ENCODE results near the gene EMCN.
"Not testable (repeated sequence)": the region's sequence is repeated elsewhere in the genome, so short reads cannot be mapped to it uniquely, and the experiment has no call there.

EMCN gene

DNA sequence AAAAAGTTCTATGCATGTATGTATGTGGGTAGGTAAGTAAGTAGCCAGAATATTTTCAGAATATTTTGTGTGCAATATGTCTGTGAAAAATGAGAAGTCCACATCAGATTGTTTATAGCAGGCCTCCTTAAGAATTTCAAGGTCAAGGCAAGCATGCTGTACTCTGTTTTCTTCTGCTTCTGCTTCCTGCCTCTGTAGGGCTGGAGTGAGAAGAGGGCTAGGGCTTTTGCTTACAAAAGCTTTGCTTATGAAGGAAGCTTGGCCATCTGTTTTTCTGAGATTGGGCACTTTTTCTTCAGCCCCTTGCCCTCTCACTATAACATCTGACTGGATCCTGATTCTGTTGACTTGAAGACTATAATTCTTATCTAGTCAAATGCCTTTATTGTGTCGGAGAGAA is 150.4 kb downstream of the EMCN start:
- no peak for DNase-seq (ENCODE audit: insufficient read length, low spot score)
- TF ChIP-seq TAF1 (IDR thresholded peaks at IDR 0.05; ENCODE audit: low read depth, low read length) (no peak), POLR2AphosphoS5 (IDR thresholded peaks at IDR 0.05; ENCODE audit: low read depth, low read length) (no peak), POLR2A (IDR thresholded peaks at IDR 0.05; ENCODE audit: low read depth, low read length) (no peak), SPI1 (IDR thresholded peaks at IDR 0.05; ENCODE audit: low read depth, low read length) (no peak), POU2F2 (IDR thresholded peaks at IDR 0.05; ENCODE audit: low read depth, low read length) (no peak), PAX5 (IDR thresholded peaks at IDR 0.05; ENCODE audit: insufficient read depth, low read length, severe bottlenecking) (no peak)
- no peak for FAIRE-seq

DNA sequence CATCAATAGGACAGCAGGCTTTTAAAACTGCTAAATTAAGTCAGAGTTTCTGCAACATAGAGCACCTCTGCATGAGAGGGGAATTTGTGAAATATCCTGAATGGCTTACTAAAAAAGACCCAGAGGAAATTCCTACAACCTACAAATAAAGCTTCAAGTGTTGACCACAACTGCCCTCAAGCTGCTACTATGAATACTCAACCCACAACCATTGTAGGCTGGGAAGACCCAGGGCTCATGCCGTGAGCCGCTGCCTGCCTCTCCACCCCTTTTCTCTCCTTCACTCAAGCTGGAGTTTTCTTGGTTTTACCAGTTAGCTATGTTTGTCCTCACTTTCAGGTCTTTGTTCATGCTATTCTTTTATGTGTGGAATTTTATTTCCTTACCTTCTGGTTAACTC is 151.6 kb downstream of the EMCN start:
- FAIRE-seq: no peak
- TF ChIP-seq SPI1 (IDR thresholded peaks at IDR 0.05; ENCODE audit: low read depth, low read length) (no peak), PAX5 (IDR thresholded peaks at IDR 0.05; ENCODE audit: insufficient read depth, low read length, severe bottlenecking) (no peak), POU2F2 (IDR thresholded peaks at IDR 0.05; ENCODE audit: low read depth, low read length) (no peak), POLR2AphosphoS5 (IDR thresholded peaks at IDR 0.05; ENCODE audit: low read depth, low read length) (no peak), POLR2A (IDR thresholded peaks at IDR 0.05; ENCODE audit: low read depth, low read length) (no peak), TAF1 (IDR thresholded peaks at IDR 0.05; ENCODE audit: low read depth, low read length) (no peak)
- no peak for DNase-seq (ENCODE audit: insufficient read length, low spot score)

DNA sequence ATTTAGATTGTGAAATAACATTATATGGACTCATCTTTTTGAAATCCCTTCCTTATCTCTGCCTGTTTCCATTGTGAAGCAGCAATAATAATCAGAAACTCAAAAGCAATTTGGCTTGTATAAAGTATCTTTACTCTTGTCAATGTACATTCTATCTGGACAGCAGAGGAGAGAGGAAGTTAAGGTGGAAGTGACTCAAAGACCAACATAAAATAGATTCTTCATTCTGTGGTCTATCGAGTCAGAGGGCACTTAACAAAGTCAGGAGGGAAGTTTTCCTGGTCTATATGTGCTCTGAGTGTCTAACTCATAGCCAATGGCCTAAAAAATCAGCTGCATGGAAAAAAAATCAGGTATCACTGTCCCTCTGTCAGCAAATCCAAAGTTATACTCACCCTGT is 155.5 kb downstream of the EMCN start:
- no peak for FAIRE-seq
- DNase-seq (ENCODE audit: insufficient read length, low spot score): no peak

DNA sequence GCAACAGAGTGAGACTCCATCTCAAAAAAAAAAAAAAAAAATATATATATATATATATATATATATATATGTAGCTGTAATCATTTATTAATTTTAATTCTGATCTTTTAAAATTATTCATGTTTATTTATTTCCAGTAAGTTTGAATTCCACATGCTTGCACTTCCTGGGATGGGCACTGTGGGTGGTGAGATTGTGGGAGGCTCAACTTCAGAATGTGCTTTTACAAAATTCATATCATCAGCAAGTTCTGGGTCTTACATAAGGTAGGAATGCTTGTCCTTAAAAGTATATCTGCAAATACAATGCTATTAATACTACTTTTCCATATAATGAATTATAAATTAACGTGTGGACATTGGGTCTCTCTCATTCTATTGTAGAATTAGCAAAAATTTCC is 156.5 kb downstream of the EMCN start:
- FAIRE-seq: no peak
- no peak for TF ChIP-seq TAF1 (IDR thresholded peaks at IDR 0.05; ENCODE audit: low read depth, low read length)
- no peak for TF ChIP-seq PAX5 (IDR thresholded peaks at IDR 0.05; ENCODE audit: insufficient read depth, low read length, severe bottlenecking)
- no peak for TF ChIP-seq POLR2AphosphoS5 (IDR thresholded peaks at IDR 0.05; ENCODE audit: low read depth, low read length)
- TF ChIP-seq POU2F2 (IDR thresholded peaks at IDR 0.05; ENCODE audit: low read depth, low read length): no peak
- no peak for TF ChIP-seq SPI1 (IDR thresholded peaks at IDR 0.05; ENCODE audit: low read depth, low read length)
- TF ChIP-seq POLR2A (IDR thresholded peaks at IDR 0.05; ENCODE audit: low read depth, low read length): no peak

More for the DNA sequence above, 155.5 kb downstream of the EMCN start:
- no peak for TF ChIP-seq POLR2A (IDR thresholded peaks at IDR 0.05; ENCODE audit: low read depth, low read length)
- TF ChIP-seq TAF1 (IDR thresholded peaks at IDR 0.05; ENCODE audit: low read depth, low read length): no peak

DNA sequence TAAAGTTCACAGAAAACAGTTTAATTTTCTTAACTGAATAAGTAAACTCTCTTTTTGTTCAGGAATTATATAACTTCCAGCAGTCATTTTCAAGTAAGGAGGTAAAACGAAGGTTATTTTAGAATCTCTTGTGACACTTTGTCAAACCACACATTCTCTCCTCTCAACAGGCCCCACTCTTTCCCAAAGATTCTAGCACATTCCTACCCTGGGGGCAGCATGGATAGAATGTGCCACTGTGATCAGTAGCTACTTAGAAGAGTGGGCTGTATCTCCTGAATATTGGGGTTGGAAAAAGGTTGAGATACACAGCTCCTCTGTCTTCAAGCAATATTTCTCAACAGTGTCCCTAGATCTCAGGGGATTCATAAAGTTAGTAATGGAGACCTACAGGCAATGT is 157.6 kb downstream of the EMCN start:
- DNase-seq (ENCODE audit: insufficient read length, low spot score): no peak
- FAIRE-seq: no peak
- TF ChIP-seq PAX5 (IDR thresholded peaks at IDR 0.05; ENCODE audit: insufficient read depth, low read length, severe bottlenecking) (no peak), POLR2AphosphoS5 (IDR thresholded peaks at IDR 0.05; ENCODE audit: low read depth, low read length) (no peak)

More for the DNA sequence above, 156.5 kb downstream of the EMCN start:
- no peak for DNase-seq (ENCODE audit: insufficient read length, low spot score)

DNA sequence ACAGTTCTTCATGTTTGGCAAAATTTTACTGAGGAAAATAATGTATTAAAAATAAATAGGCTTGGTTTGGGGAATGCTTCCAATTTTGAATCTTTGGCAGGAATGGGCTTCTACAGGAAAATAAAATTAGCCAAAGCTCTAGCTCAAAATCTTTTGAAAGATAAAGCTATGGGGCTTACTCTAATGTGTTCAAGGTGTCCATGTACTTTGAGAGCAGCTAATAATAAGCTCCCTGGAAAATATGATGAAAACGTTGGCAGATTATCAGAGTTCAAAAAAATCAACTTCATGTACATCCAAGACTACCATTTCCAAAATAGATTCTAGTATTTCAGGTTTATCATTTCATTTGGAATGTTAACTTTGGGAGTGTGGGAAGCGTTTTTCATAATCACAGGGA is 158.4 kb downstream of the EMCN start:
- FAIRE-seq: no peak
- DNase-seq (ENCODE audit: insufficient read length, low spot score): no peak
- no peak for TF ChIP-seq POLR2A (IDR thresholded peaks at IDR 0.05; ENCODE audit: low read depth, low read length)
- no peak for TF ChIP-seq PAX5 (IDR thresholded peaks at IDR 0.05; ENCODE audit: insufficient read depth, low read length, severe bottlenecking)
- TF ChIP-seq SPI1 (IDR thresholded peaks at IDR 0.05; ENCODE audit: low read depth, low read length): no peak
- no peak for TF ChIP-seq TAF1 (IDR thresholded peaks at IDR 0.05; ENCODE audit: low read depth, low read length)
- TF ChIP-seq POU2F2 (IDR thresholded peaks at IDR 0.05; ENCODE audit: low read depth, low read length): no peak
- TF ChIP-seq POLR2AphosphoS5 (IDR thresholded peaks at IDR 0.05; ENCODE audit: low read depth, low read length): no peak

DNA sequence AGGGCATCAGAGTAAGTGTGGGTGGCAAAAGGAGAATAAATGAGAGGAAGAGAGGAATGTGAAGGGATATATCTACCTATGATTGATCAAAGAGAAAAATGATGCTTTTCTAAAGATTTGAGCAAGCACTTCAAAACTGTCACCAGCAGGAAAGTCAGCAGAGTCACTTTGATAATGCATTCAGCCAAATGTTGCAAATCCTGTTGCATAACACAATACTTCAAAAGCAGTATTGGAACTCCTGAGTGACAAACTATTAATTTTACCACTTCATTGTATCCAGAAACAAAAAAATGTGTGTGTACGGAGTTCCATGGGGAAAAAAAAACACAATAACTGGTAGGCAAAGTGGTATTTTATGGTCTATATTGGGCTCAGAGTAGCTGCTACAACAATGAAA is 160.3 kb downstream of the EMCN start:
- DNase-seq (ENCODE audit: insufficient read length, low spot score) (no peak), FAIRE-seq (no peak)
- TF ChIP-seq SPI1 (IDR thresholded peaks at IDR 0.05; ENCODE audit: low read depth, low read length) (no peak), POLR2AphosphoS5 (IDR thresholded peaks at IDR 0.05; ENCODE audit: low read depth, low read length) (no peak), PAX5 (IDR thresholded peaks at IDR 0.05; ENCODE audit: insufficient read depth, low read length, severe bottlenecking) (no peak), POU2F2 (IDR thresholded peaks at IDR 0.05; ENCODE audit: low read depth, low read length) (no peak), POLR2A (IDR thresholded peaks at IDR 0.05; ENCODE audit: low read depth, low read length) (no peak), TAF1 (IDR thresholded peaks at IDR 0.05; ENCODE audit: low read depth, low read length) (no peak)

DNA sequence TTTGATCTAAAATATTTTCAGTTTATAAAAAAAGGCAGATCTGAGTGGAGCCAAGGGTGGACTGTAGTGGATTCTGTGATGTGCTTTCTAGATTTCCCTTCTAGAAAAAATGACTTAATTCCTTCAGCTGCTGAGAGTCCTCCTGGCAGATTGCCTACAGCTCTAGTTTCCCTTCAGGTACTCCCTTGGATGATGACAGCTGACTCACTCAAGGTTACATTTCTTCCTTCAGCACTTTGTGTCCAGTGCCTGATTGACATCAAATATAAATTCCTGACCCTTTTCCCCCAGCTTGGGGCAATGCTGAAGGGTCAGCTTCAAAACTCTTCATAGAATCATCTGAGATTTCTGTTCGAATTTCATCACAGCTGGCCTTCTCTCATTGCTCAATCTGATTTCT is 161.7 kb downstream of the EMCN start:
- no peak for DNase-seq (ENCODE audit: insufficient read length, low spot score)
- TF ChIP-seq POU2F2 (IDR thresholded peaks at IDR 0.05; ENCODE audit: low read depth, low read length) (no peak), POLR2A (IDR thresholded peaks at IDR 0.05; ENCODE audit: low read depth, low read length) (no peak), POLR2AphosphoS5 (IDR thresholded peaks at IDR 0.05; ENCODE audit: low read depth, low read length) (no peak), TAF1 (IDR thresholded peaks at IDR 0.05; ENCODE audit: low read depth, low read length) (no peak), SPI1 (IDR thresholded peaks at IDR 0.05; ENCODE audit: low read depth, low read length) (no peak), PAX5 (IDR thresholded peaks at IDR 0.05; ENCODE audit: insufficient read depth, low read length, severe bottlenecking) (no peak)
- no peak for FAIRE-seq

DNA sequence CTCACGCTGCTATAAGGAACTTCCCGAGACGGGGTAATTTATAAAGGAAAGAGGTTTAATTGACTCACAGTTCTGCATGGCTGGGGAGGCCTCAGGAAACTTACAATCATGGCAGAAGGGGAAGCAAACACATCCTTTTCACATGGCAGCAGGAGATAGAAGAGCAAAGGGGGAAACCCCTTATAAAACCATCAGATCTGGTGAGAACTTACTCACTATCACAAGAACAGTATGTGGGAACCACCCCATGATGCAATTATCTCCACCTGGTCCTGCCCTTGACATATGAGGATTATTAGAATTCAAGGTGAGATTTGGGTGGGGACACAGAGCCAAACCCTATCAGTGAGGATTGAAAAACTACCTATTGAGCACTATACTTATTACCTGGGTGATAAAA is 165.5 kb downstream of the EMCN start:
- FAIRE-seq; DNase-seq (ENCODE audit: insufficient read length, low spot score): not testable (repeated sequence)

DNA sequence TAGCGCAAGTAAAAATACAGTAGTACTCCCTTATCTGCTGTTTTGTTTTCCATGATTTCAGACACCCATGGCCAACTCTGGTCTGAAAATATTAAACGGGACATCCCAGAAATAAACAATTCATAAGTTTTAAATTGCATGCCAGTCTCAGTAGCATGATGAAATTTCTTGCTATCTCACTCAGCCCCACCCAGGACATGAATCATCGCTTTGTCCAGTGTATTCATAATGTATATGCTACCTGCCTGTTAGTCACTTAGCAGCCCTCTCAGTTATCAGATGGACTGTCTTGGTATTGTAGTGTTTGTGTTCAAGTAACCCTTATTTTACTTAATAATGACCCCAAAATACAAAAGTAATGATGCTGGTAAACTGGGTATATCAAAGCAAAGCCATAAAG is 169.3 kb downstream of the EMCN start:
- FAIRE-seq: no peak
- no peak for DNase-seq (ENCODE audit: insufficient read length, low spot score)
- TF ChIP-seq POU2F2 (IDR thresholded peaks at IDR 0.05; ENCODE audit: low read depth, low read length) (no peak), PAX5 (IDR thresholded peaks at IDR 0.05; ENCODE audit: insufficient read depth, low read length, severe bottlenecking) (no peak)

DNA sequence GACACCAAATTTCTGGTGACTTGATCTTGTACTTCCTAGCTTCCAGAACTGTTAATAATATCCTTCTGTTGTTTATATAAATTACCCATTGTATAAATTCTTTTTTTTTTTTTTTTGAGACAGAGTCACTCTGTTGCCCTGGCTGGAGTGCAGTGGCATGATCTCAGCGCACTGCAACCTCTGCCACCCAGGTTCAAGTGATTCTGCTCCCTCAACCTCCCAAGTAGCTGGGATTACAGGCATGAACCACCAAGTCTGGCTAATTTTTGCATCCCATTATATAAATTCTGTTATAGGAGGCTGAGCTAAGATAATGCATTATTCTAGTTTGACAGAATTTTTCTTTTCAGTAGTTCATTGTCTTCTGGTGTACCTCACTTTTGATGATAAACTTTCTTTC is 170.6 kb downstream of the EMCN start:
- FAIRE-seq: no peak
- TF ChIP-seq POU2F2 (IDR thresholded peaks at IDR 0.05; ENCODE audit: low read depth, low read length) (no peak), PAX5 (IDR thresholded peaks at IDR 0.05; ENCODE audit: insufficient read depth, low read length, severe bottlenecking) (no peak), POLR2A (IDR thresholded peaks at IDR 0.05; ENCODE audit: low read depth, low read length) (no peak), POLR2AphosphoS5 (IDR thresholded peaks at IDR 0.05; ENCODE audit: low read depth, low read length) (no peak), SPI1 (IDR thresholded peaks at IDR 0.05; ENCODE audit: low read depth, low read length) (no peak), TAF1 (IDR thresholded peaks at IDR 0.05; ENCODE audit: low read depth, low read length) (no peak)
- DNase-seq (ENCODE audit: insufficient read length, low spot score): no peak
